Activated CD4-positive, alpha-beta T cell treated with anti-CD3 and anti-CD28 coated beads, Interleukin-2, Interleukin-4, amounts not matched to agents 100 ng/mL and 50 ng/mL, durations not matched to agents 16 hours and 8 hours (primary cell): ENCODE measurements around the gene COQ2.

Experiments
- DNase-seq: peaks from one replicate; pipeline ENCODE4 v3.0.0-alpha.2; 2020; ENCODE audit warnings: low spot score

COQ2 gene

GRCh38 chr4:83216959-83217683 lies 67.5 kb downstream of the COQ2 start:
- DNase-seq, result no peak

GRCh38 chr4:83214079-83214478 lies 70.5 kb downstream of the COQ2 start:
- DNase-seq, result no peak
